H9 (cell line): ENCODE results near the gene MND1. TPM values are rescaled to one million over a fixed set of nuclear protein-coding genes. Genes with fewer than 3 reads are reported as not detected.
A peak's percentile ranks its signal among the peaks of the same experiment; 100 is the strongest.

Experiments used
- DNase-seq: peaks from one replicate; pipeline ENCODE4 v3.0.0-alpha.2; 2017
- H2AFZ ChIP-seq: one replicate; pipeline ENCODE4 v1.6.1; 2013; ENCODE audit warnings: mild to moderate bottlenecking, low read length, control low read depth, moderate library complexity
- H2AK5ac ChIP-seq: 2 replicates; pipeline ENCODE4 v1.6.1; 2013; ENCODE audit warnings: low read length, control low read depth, mixed read lengths; ENCODE audit not compliant: insufficient read length
- H2BK120ac ChIP-seq: one replicate; pipeline ENCODE4 v1.6.1; 2013; ENCODE audit warnings: low read depth, mild to moderate bottlenecking, low read length, control low read depth, inconsistent platforms; ENCODE audit not compliant: poor library complexity, severe bottlenecking
- H2BK12ac ChIP-seq: 2 replicates; pipeline ENCODE4 v1.6.1; 2013; ENCODE audit warnings: low read length, control low read depth, mixed read lengths, low read depth; ENCODE audit not compliant: insufficient read length
- H2BK15ac ChIP-seq: 2 replicates; pipeline ENCODE4 v1.6.1; 2013; ENCODE audit warnings: low read depth, low read length, control low read depth
- H2BK20ac ChIP-seq: one replicate; pipeline ENCODE4 v1.6.1; 2013; ENCODE audit warnings: low read depth, mild to moderate bottlenecking, low read length, control low read depth, inconsistent platforms; ENCODE audit not compliant: poor library complexity, severe bottlenecking
- H2BK5ac ChIP-seq: 2 replicates; pipeline ENCODE4 v1.6.1; 2013; ENCODE audit warnings: low read length, control low read depth, mixed read lengths; ENCODE audit not compliant: insufficient read length
- H3K14ac ChIP-seq: 2 replicates; pipeline ENCODE4 v1.6.1; 2013; ENCODE audit warnings: low read length, control low read depth; ENCODE audit not compliant: insufficient read depth
- H3K18ac ChIP-seq: 2 replicates; pipeline ENCODE4 v1.6.1; 2013; ENCODE audit warnings: low read depth, mild to moderate bottlenecking, mixed read lengths, low read length, control low read depth; ENCODE audit not compliant: insufficient read length
- H3K23ac ChIP-seq: 2 replicates; pipeline ENCODE4 v1.6.1; 2013; ENCODE audit warnings: low read length, control low read depth, mixed read lengths, low read depth; ENCODE audit not compliant: insufficient read length
- H3K23me2 ChIP-seq: 2 replicates; pipeline ENCODE4 v1.6.1; 2013; ENCODE audit warnings: low read depth, mild to moderate bottlenecking, mixed read lengths, low read length, control low read depth; ENCODE audit not compliant: insufficient read length, poor library complexity, severe bottlenecking
- H3K27ac ChIP-seq: 2 replicates; pipeline ENCODE4 v1.5.1; 2013; ENCODE audit warnings: low read length, control low read depth, mixed read lengths, low read depth; ENCODE audit not compliant: insufficient read length
- H3K27me3 ChIP-seq: 2 replicates; pipeline ENCODE4 v1.6.1; 2013; ENCODE audit warnings: low read length, control low read depth, inconsistent platforms; ENCODE audit not compliant: insufficient read depth
- H3K4ac ChIP-seq: 2 replicates; pipeline ENCODE4 v1.6.1; 2013; ENCODE audit warnings: low read depth, mild to moderate bottlenecking, control low read depth, inconsistent platforms, low read length, moderate library complexity
- H3K4me1 ChIP-seq: 2 replicates; pipeline ENCODE4 v1.6.1; 2013; ENCODE audit warnings: low read length, control low read depth, inconsistent platforms; ENCODE audit not compliant: insufficient read depth
- H3K4me2 ChIP-seq: 2 replicates; pipeline ENCODE4 v1.6.1; 2013; ENCODE audit warnings: low read length, control low read depth, mixed read lengths; ENCODE audit not compliant: insufficient read length, insufficient read depth
- H3K56ac ChIP-seq: 2 replicates; pipeline ENCODE4 v1.6.1; 2013; ENCODE audit warnings: low read depth, mild to moderate bottlenecking, mixed read lengths, low read length, control low read depth; ENCODE audit not compliant: insufficient read length
- H3K79me1 ChIP-seq: 2 replicates; pipeline ENCODE4 v1.6.1; 2013; ENCODE audit warnings: low read depth, mild to moderate bottlenecking, moderate library complexity, low read length, control low read depth, inconsistent platforms; ENCODE audit not compliant: insufficient read depth, poor library complexity, severe bottlenecking
- H3K79me2 ChIP-seq: 2 replicates; pipeline ENCODE4 v1.6.1; 2013; ENCODE audit warnings: low read length, control low read depth, inconsistent platforms; ENCODE audit not compliant: insufficient read depth
- H3K9ac ChIP-seq: 2 replicates; pipeline ENCODE4 v1.6.1; 2013; ENCODE audit warnings: low read length, control low read depth, mixed read lengths; ENCODE audit not compliant: insufficient read length; ENCODE audit errors: extremely low read depth
- H3K9me3 ChIP-seq: one replicate; pipeline ENCODE4 v1.6.1; 2013; ENCODE audit warnings: low read depth, low read length, inconsistent platforms; ENCODE audit not compliant: control insufficient read depth
- H3T11ph ChIP-seq: one replicate; pipeline ENCODE4 v1.6.1; 2013; ENCODE audit warnings: mild to moderate bottlenecking, low read length, control low read depth, inconsistent platforms
- H4K20me1 ChIP-seq: one replicate; pipeline ENCODE4 v1.6.1; 2013; ENCODE audit not compliant: control insufficient read depth, insufficient read length, insufficient read depth
- H4K5ac ChIP-seq: 2 replicates; pipeline ENCODE4 v1.6.1; 2013; ENCODE audit warnings: low read depth, mild to moderate bottlenecking, mixed read lengths, low read length, control low read depth; ENCODE audit not compliant: insufficient read length
- H4K8ac ChIP-seq: replicated peaks from 2 replicates; pipeline ENCODE4 v1.6.1; 2013; ENCODE audit warnings: low read length, control low read depth, mixed read lengths, low read depth; ENCODE audit not compliant: insufficient read length
- H4K91ac ChIP-seq: 2 replicates; pipeline ENCODE4 v1.6.1; 2013; ENCODE audit warnings: low read depth, mild to moderate bottlenecking, moderate library complexity, mixed read lengths, low read length, control low read depth; ENCODE audit not compliant: insufficient read length
- H3K27ac Mint-ChIP-seq, 3 experiments: 2 replicates in 2 of 3; 3 replicates in 1 of 3; pipeline ENCODE4 v1.8.0; 2020 to 2021; ENCODE audit warnings: mixed read lengths in 3 of 3, mild to moderate bottlenecking in 1 of 3, moderate library complexity in 1 of 3
- H3K27me3 Mint-ChIP-seq: 2 replicates; pipeline ENCODE4 v1.8.0; 2021; ENCODE audit warnings: low read depth, mild to moderate bottlenecking, moderate library complexity, mixed read lengths
- H3K36me3 Mint-ChIP-seq, 3 experiments: 2 replicates in 2 of 3; 3 replicates in 1 of 3; pipeline ENCODE4 v1.8.0; 2020 to 2021; ENCODE audit warnings: low read depth in 3 of 3, mixed read lengths in 3 of 3; ENCODE audit not compliant: insufficient read depth in 1 of 3
- H3K4me1 Mint-ChIP-seq, 2 experiments: 2 replicates each; pipeline ENCODE4 v1.8.0; 2020; ENCODE audit warnings: mixed read lengths in 2 of 2
- H3K4me3 Mint-ChIP-seq, 2 experiments: 2 replicates in 1 of 2; 3 replicates in 1 of 2; pipeline ENCODE4 v1.8.0; 2020 to 2021; ENCODE audit warnings: mild to moderate bottlenecking in 2 of 2, mixed read lengths in 2 of 2, moderate library complexity in 1 of 2
- H3K9me3 Mint-ChIP-seq, 2 experiments: 2 replicates in 1 of 2; 3 replicates in 1 of 2; pipeline ENCODE4 v1.8.0; 2020; ENCODE audit warnings: mild to moderate bottlenecking in 2 of 2, mixed read lengths in 2 of 2, moderate library complexity in 1 of 2
- WGBS: extraction: QIAGEN DNeasy Blood & Tissue Kit; methylation state at CpG from one replicate; pipeline ENCODE4 v1.1.7; 2013; ENCODE audit warnings: missing lambda C conversion rate, low lambda C conversion rate, mixed read lengths; ENCODE audit not compliant: insufficient read length; ENCODE audit errors: extremely low coverage; 5-methylcytosine and 5-hydroxymethylcytosine counted together
- total RNA-seq: library from RNA; stranded (reverse); gene quantifications from 2 replicates; pipeline ENCODE4 v1.2.1, GENCODE V29; 2021
- TF ChIP-seq, protein P1 (sequence below): fragments of 200-600 bp; sonication (generic); conservative IDR thresholded peaks from 3 replicates; pipeline ENCODE4 v1.8.0; 2021; ENCODE audit warnings: antibody characterized with exemption, mild to moderate bottlenecking

The MND1 gene
- total RNA-seq, 1 experiment from 2014 or later: 21.0 TPM

DNA sequence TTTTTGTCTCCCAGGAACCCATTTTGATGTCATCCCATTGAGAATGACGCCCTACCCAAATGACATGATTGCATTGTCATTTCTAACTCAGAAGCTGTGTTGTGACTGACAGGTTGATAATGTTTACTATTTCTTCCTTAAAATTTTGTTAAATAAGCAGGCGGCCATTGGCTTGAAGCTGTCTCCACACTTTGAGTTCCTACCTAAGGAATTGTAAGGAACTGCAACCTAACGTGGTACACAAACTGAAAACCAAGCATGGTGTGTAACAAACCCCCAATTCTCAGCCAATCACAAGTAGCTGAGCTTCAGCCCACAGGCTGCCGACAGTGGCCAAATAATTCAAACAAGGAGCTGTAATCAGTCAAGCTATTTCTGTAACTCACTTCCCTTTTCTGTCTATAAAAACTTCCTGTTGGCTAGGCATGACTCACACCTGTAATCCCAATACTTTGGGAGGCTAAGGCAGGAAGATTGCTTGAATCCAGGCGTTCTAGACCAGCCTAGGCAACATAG lies 2.9 kb upstream of the MND1 start:
- Mint-ChIP-seq H3K27me3 (peaks cover 3% of the 10 kb centered on the region; the same call in 1 of the 2 replicates), H3K27ac (0 out of 7 replicates have a peak overlapping the region, but pooled peaks of 1 of the 3 experiments have one; percentile 45), H3K36me3 (peaks cover 0 to 4% (median 0%) of the 10 kb centered on the region in 3 experiments; a peak in 1 of 7 replicates), H3K4me1 (peaks cover 9 to 17% of the 10 kb centered on the region in 2 experiments), H3K4me3 (no peak overlapping the region; a peak in 1 of 5 replicates), H3K9me3 (no peaks in the 10 kb centered on the region)
- Histone ChIP-seq H4K8ac (no peak overlapping the region), H2BK15ac (no peak overlapping the region), H3K4me2 (no peak overlapping the region), H4K91ac (no peak overlapping the region), H4K20me1 (no peaks in the 10 kb centered on the region), H3K27me3 (no peaks in the 10 kb centered on the region), H3K23me2 (peaks cover 10% of the 10 kb centered on the region), H3K9me3 (no peaks in the 10 kb centered on the region), H3K14ac (no peak overlapping the region), H2BK20ac (no peak overlapping the region), H3K56ac (no peak overlapping the region), H3T11ph (no peak overlapping the region), H4K5ac (no peak overlapping the region), H3K4me1 (0 out of 2 replicates have a peak, but pooled peaks cover 2% of the 10 kb centered on the region), H3K79me2 (no peaks in the 10 kb centered on the region), H3K27ac (no peak overlapping the region), H3K23ac (no peak overlapping the region), H3K18ac (no peak overlapping the region), H3K9ac (no peak overlapping the region), H3K4ac (no peak overlapping the region), H2AFZ (no peak overlapping the region), H3K79me1 (no peaks in the 10 kb centered on the region), H2BK120ac (no peak overlapping the region), H2AK5ac (no peak overlapping the region), H2BK5ac (no peak overlapping the region), H2BK12ac (no peak overlapping the region)
- no CpG with 5 or more reads among the region's 5 CpGs for WGBS
- TF ChIP-seq, protein P1, sequence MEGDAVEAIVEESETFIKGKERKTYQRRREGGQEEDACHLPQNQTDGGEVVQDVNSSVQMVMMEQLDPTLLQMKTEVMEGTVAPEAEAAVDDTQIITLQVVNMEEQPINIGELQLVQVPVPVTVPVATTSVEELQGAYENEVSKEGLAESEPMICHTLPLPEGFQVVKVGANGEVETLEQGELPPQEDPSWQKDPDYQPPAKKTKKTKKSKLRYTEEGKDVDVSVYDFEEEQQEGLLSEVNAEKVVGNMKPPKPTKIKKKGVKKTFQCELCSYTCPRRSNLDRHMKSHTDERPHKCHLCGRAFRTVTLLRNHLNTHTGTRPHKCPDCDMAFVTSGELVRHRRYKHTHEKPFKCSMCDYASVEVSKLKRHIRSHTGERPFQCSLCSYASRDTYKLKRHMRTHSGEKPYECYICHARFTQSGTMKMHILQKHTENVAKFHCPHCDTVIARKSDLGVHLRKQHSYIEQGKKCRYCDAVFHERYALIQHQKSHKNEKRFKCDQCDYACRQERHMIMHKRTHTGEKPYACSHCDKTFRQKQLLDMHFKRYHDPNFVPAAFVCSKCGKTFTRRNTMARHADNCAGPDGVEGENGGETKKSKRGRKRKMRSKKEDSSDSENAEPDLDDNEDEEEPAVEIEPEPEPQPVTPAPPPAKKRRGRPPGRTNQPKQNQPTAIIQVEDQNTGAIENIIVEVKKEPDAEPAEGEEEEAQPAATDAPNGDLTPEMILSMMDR: no peak
- no peak for DNase-seq
